Calu3 (cell line): ENCODE measurements around the gene PEF1. TPM values are rescaled to one million over a fixed set of nuclear protein-coding genes. Genes with fewer than 3 reads are reported as not detected.
A peak's percentile ranks its signal among the peaks of the same experiment; 100 is the strongest.

Source experiments
- BruUV-seq: library from RNA; stranded (reverse); fragments of 400-500 nt; replicated peaks from 2 replicates; lab custom pipeline; 2021; lab: Mats Ljungman, UMichigan
- CTCF ChIA-PET: fragments of 300-600 bp; sonication (Branson Sonifier 250); formaldehyde crosslinking; loops from one replicate; lab custom pipeline; 2022; ENCODE audit warnings: antibody characterized with exemption; lab: Charles Lee
- DNase-seq: peaks from one replicate; pipeline ENCODE4 v3.0.0; 2022
- H3K27ac Mint-ChIP-seq: one replicate; pipeline ENCODE4 v1.8.0; 2022; ENCODE audit warnings: mixed read lengths; ENCODE audit not compliant: unreplicated experiment
- H3K27me3 Mint-ChIP-seq: one replicate; pipeline ENCODE4 v1.8.0; 2022; ENCODE audit warnings: mixed read lengths; ENCODE audit not compliant: unreplicated experiment
- H3K36me3 Mint-ChIP-seq: one replicate; pipeline ENCODE4 v1.8.0; 2022; ENCODE audit warnings: mild to moderate bottlenecking, moderate library complexity, mixed read lengths; ENCODE audit not compliant: insufficient read depth, unreplicated experiment
- H3K4me1 Mint-ChIP-seq: one replicate; pipeline ENCODE4 v1.8.0; 2022; ENCODE audit warnings: mild to moderate bottlenecking, low read depth, mixed read lengths; ENCODE audit not compliant: unreplicated experiment
- H3K4me3 Mint-ChIP-seq: one replicate; pipeline ENCODE4 v1.8.0; 2022; ENCODE audit warnings: mild to moderate bottlenecking, low read depth, moderate library complexity, mixed read lengths; ENCODE audit not compliant: unreplicated experiment
- H3K9me3 Mint-ChIP-seq: one replicate; pipeline ENCODE4 v1.8.0; 2022; ENCODE audit warnings: low read depth, mixed read lengths; ENCODE audit not compliant: unreplicated experiment
- CTCF ChIP-seq: fragments of 200-600 bp; IDR thresholded peaks from one replicate; pipeline ENCODE4 v1.8.0; 2022; ENCODE audit warnings: antibody characterized with exemption; ENCODE audit not compliant: unreplicated experiment
- intact Hi-C: fragments of 100-400 bp; cut with micrococcal nuclease; formaldehyde crosslinking; loops from one replicate; pipeline ENCODE4 v1.10.0; 2022; ENCODE audit not compliant: unreplicated experiment
- total RNA-seq: library from RNA; stranded (reverse); gene quantifications from 2 replicates; pipeline ENCODE4 v1.2.3, GENCODE V29; 2022

The PEF1 gene
- total RNA-seq, 1 experiment from 2014 or later = 61.5 TPM

GRCh38 chr1:31595836-31596736, 48.6 kb downstream of the PEF1 start:
- Mint-ChIP-seq H3K36me3 (peaks cover 11% of the 10 kb centered on the region), H3K4me3 (no peak overlapping the region), H3K27me3 (no peaks in the 10 kb centered on the region), H3K4me1 (peaks cover 16% of the 10 kb centered on the region), H3K27ac (no peak overlapping the region), H3K9me3 (no peaks in the 10 kb centered on the region)
- CTCF ChIA-PET = no interaction called here
- DNase-seq = no peak
- no peak for TF ChIP-seq CTCF
- intact Hi-C loops = no loop called here
- no TSS peak for BruUV-seq

- no peaks in the 10 kb centered on the region for H3K9me3 Mint-ChIP-seq
Measured at GRCh38 chr1:31593770-31594632, 50.7 kb downstream of the PEF1 start.

GRCh38 chr1:31593136-31593665, 51.5 kb downstream of the PEF1 start:
- CTCF ChIA-PET = no interaction called here
- Mint-ChIP-seq H3K36me3 (peaks cover 21% of the 10 kb centered on the region), H3K9me3 (no peaks in the 10 kb centered on the region), H3K27me3 (no peaks in the 10 kb centered on the region), H3K4me1 (peaks cover 30% of the 10 kb centered on the region), H3K27ac (no peak overlapping the region), H3K4me3 (no peak overlapping the region)
- intact Hi-C loops = no loop called here
- no peak for TF ChIP-seq CTCF
- no TSS peak for BruUV-seq
- DNase-seq = no peak

More at GRCh38 chr1:31593770-31594632, 50.7 kb downstream of the PEF1 start:
- Mint-ChIP-seq H3K27me3 (no peaks in the 10 kb centered on the region), H3K27ac (peak overlapping the region; percentile 70), H3K4me3 (no peak overlapping the region), H3K36me3 (peaks cover 15% of the 10 kb centered on the region), H3K4me1 (peaks cover 25% of the 10 kb centered on the region)
- peak; percentile 92 for TF ChIP-seq CTCF
- DNase-seq = peak; percentile 94
- CTCF ChIA-PET = interaction anchor here (1.0 kb wide), 1 partner anchor 199 kb away, joined by 3 read pairs; no protein-coding TSS in a partner anchor
- intact Hi-C loops = loop anchor here (1.0 kb wide), 1 partner anchor 30 kb away; no protein-coding TSS in a partner anchor
- BruUV-seq = no TSS peak

- BruUV-seq = no TSS peak
- Mint-ChIP-seq H3K27me3 (no peaks in the 10 kb centered on the region), H3K9me3 (no peaks in the 10 kb centered on the region), H3K36me3 (peaks cover 31% of the 10 kb centered on the region), H3K4me3 (no peak overlapping the region), H3K4me1 (peaks cover 37% of the 10 kb centered on the region), H3K27ac (peak overlapping the region; percentile 12)
- no peak for DNase-seq
- TF ChIP-seq CTCF = no peak
- CTCF ChIA-PET = interaction anchor here (0.9 to 1.6 kb wide), 5 partner anchors 14 to 408 kb away, joined by 3 to 9 read pairs (median 5); no protein-coding TSS in a partner anchor
- intact Hi-C loops = no loop called here
Measured at GRCh38 chr1:31592132-31592531, 52.5 kb downstream of the PEF1 start.
